K562 (cell line): Measurements from ENCODE around the gene ATXN1. TPM values are rescaled to one million over a fixed set of nuclear protein-coding genes. Genes with fewer than 3 reads are reported as not detected.

ENCODE experiments used
- ATAC-seq: fragments of 200-7000 bp; cut with Tn5 transposase; 3 replicates; pipeline ENCODE4 v1.9.1; 2020; ENCODE audit warnings: moderate library complexity
- BruUV-seq: library from RNA; stranded (reverse); fragments of 400-500 nt; replicated peaks from 2 replicates; lab custom pipeline; 2021; lab: Mats Ljungman, UMichigan
- CTCF ChIA-PET: fragments of 300-600 bp; formaldehyde crosslinking; extraction: SDS; loops from one replicate; lab custom pipeline; 2021; ENCODE audit warnings: low intra/inter-chr PET ratio; lab: Yijun Ruan, JAX
- POLR2A ChIA-PET: fragments of 300-600, 350-650 bp; sonication (Branson Sonifier 250); formaldehyde crosslinking; extraction: SDS; loops from one replicate; lab custom pipeline; 2021; ENCODE audit warnings: antibody characterized with exemption, inconsistent platforms; lab: Yijun Ruan, JAX
- DNase-seq, 4 experiments: peaks; one replicate each; pipeline versions ENCODE4 v3.0.0 to v3.0.0-alpha.2; 2011 to 2018; ENCODE audit warnings: low spot score in 3 of 4, mixed read lengths in 3 of 4; ENCODE audit errors: extremely low read depth in 1 of 4
- FAIRE-seq: peaks from 2 replicates; lab custom pipeline; 2011; peaks lifted over from hg19 to GRCh38; lab: Jason Lieb, UNC
- H2AFZ ChIP-seq: 2 replicates; pipeline ENCODE4 v1.6.0; 2011; ENCODE audit warnings: low read depth, low read length, control low read depth, inconsistent platforms
- H3K27ac ChIP-seq: fragments of 200-600 bp; 3 replicates; pipeline ENCODE4 v1.8.0; 2011; ENCODE audit warnings: low read depth, mild to moderate bottlenecking, control low read depth, inconsistent platforms, low read length, moderate library complexity, mixed read lengths; ENCODE audit errors: extremely low read depth
- H3K27me3 ChIP-seq, 2 experiments: fragments of 300-600 bp in 1 of 2; 2 replicates in 1 of 2; 3 replicates in 1 of 2; pipeline versions ENCODE4 v1.6.0 to v1.8.0; 2011; ENCODE audit warnings: inconsistent platforms in 2 of 2, low read length in 2 of 2, mild to moderate bottlenecking in 1 of 2, mixed read lengths in 1 of 2, moderate library complexity in 1 of 2; ENCODE audit not compliant: control insufficient read depth in 2 of 2, insufficient read depth in 2 of 2
- H3K36me3 ChIP-seq: fragments of 300-600 bp; 3 replicates; pipeline ENCODE4 v1.8.0; 2011; ENCODE audit warnings: mild to moderate bottlenecking, low read length, inconsistent platforms; ENCODE audit not compliant: control insufficient read depth, insufficient read depth
- H3K4me1 ChIP-seq, 2 experiments: fragments of 200-600 bp in 1 of 2; replicated peaks in 1 of 2; 2 replicates in 1 of 2; 3 replicates in 1 of 2; pipeline versions ENCODE4 v1.5.1 to v1.8.0; 2011; ENCODE audit warnings: inconsistent platforms in 2 of 2, low read length in 2 of 2, mild to moderate bottlenecking in 1 of 2, mixed read lengths in 1 of 2, moderate library complexity in 1 of 2; ENCODE audit not compliant: control insufficient read depth in 2 of 2, insufficient read depth in 2 of 2
- H3K4me2 ChIP-seq: 2 replicates; pipeline ENCODE4 v1.6.1; 2011; ENCODE audit warnings: low read length, control low read depth, inconsistent platforms, mixed read lengths; ENCODE audit not compliant: insufficient read depth
- H3K4me3 ChIP-seq: fragments of 200-600 bp; sonication (generic), shearing (Covaris generic); 2 replicates; pipeline ENCODE4 v1.5.1; 2016; ENCODE audit warnings: control low read depth, inconsistent platforms
- H3K79me2 ChIP-seq: fragments of 200-600 bp; 3 replicates; pipeline ENCODE4 v1.8.0; 2011; ENCODE audit warnings: low read length, inconsistent platforms; ENCODE audit not compliant: control insufficient read depth, insufficient read depth
- H3K9ac ChIP-seq, 2 experiments: 2 replicates each; pipeline versions ENCODE4 v1.6.0 to v1.6.1; 2011; ENCODE audit warnings: low read depth in 2 of 2, low read length in 2 of 2, control low read depth in 1 of 2, inconsistent platforms in 1 of 2, mild to moderate bottlenecking in 1 of 2, mixed read lengths in 1 of 2; ENCODE audit not compliant: insufficient read depth in 1 of 2
- H3K9me1 ChIP-seq: one replicate; pipeline ENCODE4 v1.6.0; 2011; ENCODE audit warnings: inconsistent platforms, mild to moderate bottlenecking, low read length, moderate library complexity; ENCODE audit not compliant: control insufficient read depth, insufficient read depth
- H3K9me3 ChIP-seq: replicated peaks from 2 replicates; pipeline ENCODE4 v1.5.1; 2011; ENCODE audit warnings: low read depth, low read length, inconsistent platforms; ENCODE audit not compliant: control insufficient read depth, insufficient read depth
- H4K20me1 ChIP-seq: replicated peaks from 2 replicates; pipeline ENCODE4 v1.6.1; 2011; ENCODE audit warnings: low read length, inconsistent platforms, mixed read lengths; ENCODE audit not compliant: control insufficient read depth, insufficient read depth
- FOXP4 ChIP-seq: sonication (generic); formaldehyde crosslinking; IDR thresholded peaks from 2 replicates; pipeline ENCODE4 v1.8.0; 2022; ENCODE audit warnings: mild to moderate bottlenecking, missing genetic modification reagents, borderline replicate concordance
- GTF2A2 ChIP-seq: IDR thresholded peaks from 2 replicates; pipeline ENCODE4 v1.6.1; 2016; ENCODE audit warnings: mild to moderate bottlenecking, missing genetic modification characterization, missing compliant biosample characterization
- NCOA6 ChIP-seq: fragments of 450-650 bp; IDR thresholded peaks from 2 replicates; pipeline ENCODE4 v1.6.1; 2017; ENCODE audit warnings: mild to moderate bottlenecking
- SAFB2 ChIP-seq: fragments of 200-400 bp; formaldehyde crosslinking; IDR thresholded peaks from 2 replicates; pipeline ENCODE4 v1.6.1; 2018; ENCODE audit warnings: borderline replicate concordance, low read length, low read depth, moderate library complexity; ENCODE audit not compliant: severe bottlenecking
- SMAD4 ChIP-seq: fragments of 250-450 bp; sonication (Bioruptor Pico); conservative IDR thresholded peaks from 2 replicates; pipeline ENCODE4 v1.8.0; 2021; ENCODE audit warnings: inconsistent platforms, mild to moderate bottlenecking, moderate library complexity
- SREBF2 ChIP-seq: sonication (generic); formaldehyde crosslinking; IDR thresholded peaks from 2 replicates; pipeline ENCODE4 v1.4.0; 2020; ENCODE audit warnings: mild to moderate bottlenecking, missing genetic modification reagents
- YY1 ChIP-seq, 3 experiments: IDR thresholded peaks; 2 replicates each; pipeline ENCODE4 v1.6.1; 2011; ENCODE audit warnings: low read length in 2 of 3, mild to moderate bottlenecking in 2 of 3, moderate library complexity in 2 of 3, borderline replicate concordance in 1 of 3, control low read depth in 1 of 3, low read depth in 1 of 3; ENCODE audit not compliant: insufficient read depth in 3 of 3, insufficient replicate concordance in 2 of 3, control insufficient read depth in 1 of 3, insufficient read length in 1 of 3; ENCODE audit errors: extremely low read depth in 1 of 3
- ZNF551 ChIP-seq: fragments of 250-450 bp; sonication (Bioruptor Pico); IDR thresholded peaks from 2 replicates; pipeline ENCODE4 v1.5.0; 2021; ENCODE audit warnings: mild to moderate bottlenecking, moderate library complexity
- ZNF785 ChIP-seq: fragments of 250-450 bp; sonication (Bioruptor Pico); IDR thresholded peaks from 2 replicates; pipeline ENCODE4 v1.4.0; 2020; ENCODE audit warnings: mild to moderate bottlenecking
- ZNF79 ChIP-seq: fragments of 250-450 bp; sonication (Bioruptor Pico); IDR thresholded peaks from 2 replicates; pipeline ENCODE4 v1.4.0; 2020; ENCODE audit warnings: low read depth, mild to moderate bottlenecking, moderate library complexity
- whole genome bisulfite sequencing: fragments of 100-300 bp; shearing (Covaris generic); methylation state at CpG from one replicate; pipeline ENCODE4 v1.1.6; 2016; ENCODE audit warnings: low coverage, mixed read lengths; ENCODE audit not compliant: insufficient coverage; ENCODE audit errors: missing lambda C conversion rate; 5-methylcytosine and 5-hydroxymethylcytosine counted together
- in situ Hi-C: fragments of 300-500 bp; cut with MboI; formaldehyde crosslinking; loops from 4 replicates; pipeline ENCODE4 v1.15.0; 2018; ENCODE audit warnings: inconsistent platforms, mixed read lengths
- intact Hi-C: fragments of 100-400 bp; cut with micrococcal nuclease; formaldehyde crosslinking; loops from 2 replicates; pipeline ENCODE4 v1.14.2; 2022
- polyA plus RNA-seq, 8 experiments: library from polyadenylated mRNA; depleted of rRNA in 4 of 8; stranded (reverse) in 5 of 8; unstranded in 3 of 8; fragments of >200 nt; fragmentation: Nextera tagmentation in 2 of 8; fragmentation: Illumina TruSeq in 1 of 8; extraction: Ambion mirVana in 2 of 8; extraction: Trizol in 1 of 8; gene quantifications; 2 replicates each; pipeline versions ENCODE4 v1.2.1 to v1.2.3, GENCODE V29; 2011 to 2014; ENCODE audit warnings: inconsistent platforms in 1 of 8, missing spikeins in 1 of 8
- total RNA-seq, 7 experiments: library from RNA; depleted of rRNA in 6 of 7; stranded (reverse); fragments of >200 nt in 6 of 7; fragmentation: Illumina TruSeq in 2 of 7; extraction: Trizol in 2 of 7; gene quantifications; 2 replicates each; pipeline versions ENCODE4 v1.2.1 to v1.2.3, GENCODE V29; 2011 to 2021; ENCODE audit warnings: low replicate concordance in 1 of 7

The ATXN1 gene
- total and polyA plus RNA-seq, 9 of the 15 experiments (the other 6 are each of a cell fraction or from before 2014, with no cell fraction given) = under 0.01 to 1.2 (median 0.58) TPM

DNA sequence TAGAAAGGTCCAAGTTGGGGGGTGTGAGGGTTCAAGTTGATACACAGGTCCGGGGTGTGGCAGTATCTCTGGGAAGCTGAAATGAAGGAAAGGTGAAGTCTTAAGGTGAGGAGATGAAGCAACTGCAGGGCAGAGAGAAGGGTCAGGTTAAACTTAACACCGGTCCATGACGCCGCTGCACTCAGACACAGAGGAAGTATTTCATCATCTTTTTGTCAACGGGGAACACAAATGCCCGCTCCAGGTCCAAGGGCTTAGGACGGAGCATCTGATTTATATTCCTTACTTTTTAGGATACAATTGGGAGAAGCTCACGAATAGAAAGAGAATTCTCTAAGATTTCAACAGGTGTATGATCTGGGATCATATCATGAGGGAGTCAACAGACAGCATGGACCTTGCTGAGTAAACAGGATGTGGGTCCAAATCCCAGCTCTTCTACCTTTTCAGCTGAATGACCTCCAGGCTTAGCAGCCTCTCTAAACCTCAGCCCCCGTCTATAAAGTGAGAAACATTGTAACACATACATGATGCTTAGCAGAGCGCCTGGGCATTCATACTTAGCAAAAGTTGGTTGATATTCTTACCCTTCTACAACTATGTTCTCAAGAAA, 197.5 kb downstream of the ATXN1 start (continued):
- TF ChIP-seq ZNF79 (CRISPR knock-in tag) = no peak
- TF ChIP-seq ZNF785 (CRISPR knock-in tag) = no peak
- no peak for TF ChIP-seq SAFB2
- no peak for TF ChIP-seq SREBF2
- no peak for TF ChIP-seq FOXP4 (CRISPR knock-in tag)

GRCh38 chr6:16562498-16562897, 198.8 kb downstream of the ATXN1 start:
- no peak for DNase-seq
- intact Hi-C loops (no loop called here), in situ Hi-C loops (no loop called here)
- Histone ChIP-seq H3K9ac (no peak overlapping the region), H3K79me2 (no peaks in the 10 kb centered on the region), H4K20me1 (no peaks in the 10 kb centered on the region), H3K27me3 (peaks cover 0 to 4% of the 10 kb centered on the region in 2 experiments; a peak in 2 of 5 replicates), H3K9me1 (no peaks in the 10 kb centered on the region), H3K36me3 (no peaks in the 10 kb centered on the region), H3K4me2 (no peak overlapping the region), H3K9me3 (no peaks in the 10 kb centered on the region), H2AFZ (no peak overlapping the region), H3K4me1 (no peaks in the 10 kb centered on the region), H3K4me3 (no peak overlapping the region), H3K27ac (no peak overlapping the region)
- ChIA-PET CTCF (no interaction called here), POLR2A (no interaction called here)
- no peak for FAIRE-seq
- TF ChIP-seq YY1 (IDR thresholded peaks at IDR 0.05; ENCODE audit: borderline replicate concordance in 1 of 3, control insufficient read depth in 1 of 3, extremely low read depth in 1 of 3, insufficient read depth in 3 of 3, insufficient read length in 1 of 3, insufficient replicate concordance in 2 of 3, low read depth in 1 of 3, low read length in 2 of 3) = no peak
- no peak for TF ChIP-seq ZNF551 (CRISPR knock-in tag)
- no peak for TF ChIP-seq GTF2A2 (tag)
- no peak for TF ChIP-seq SMAD4 (CRISPR knock-in tag)
- no peak for TF ChIP-seq NCOA6
- no peak for ATAC-seq
- BruUV-seq = no TSS peak
- 2% methylated on average over 2 of the region's 2 CpGs for WGBS
